GM10248 (cell line): ENCODE data around the gene TAF6.

Experiments used
- CTCF ChIA-PET: fragments of 300-600 bp; sonication (Branson Sonifier 250); formaldehyde crosslinking; extraction: SDS; loops from one replicate; lab custom pipeline; 2021; ENCODE audit warnings: antibody characterized with exemption; lab: Yijun Ruan, JAX
- POLR2A ChIA-PET: fragments of 350-650 bp; sonication (Branson Sonifier 250); formaldehyde crosslinking; extraction: SDS; loops from one replicate; lab custom pipeline; 2020; ENCODE audit warnings: antibody characterized with exemption; lab: Yijun Ruan, JAX
- DNase-seq: peaks from one replicate; pipeline ENCODE4 v3.0.0; 2012; ENCODE audit errors: extremely low spot score
- TF ChIP-seq, protein P1 (sequence below): IDR thresholded peaks from 2 replicates; pipeline ENCODE4 v1.5.1; 2012; ENCODE audit warnings: mild to moderate bottlenecking, low read depth; ENCODE audit errors: extremely low read depth, missing control alignments, control extremely low read depth

Gene TAF6

DNA sequence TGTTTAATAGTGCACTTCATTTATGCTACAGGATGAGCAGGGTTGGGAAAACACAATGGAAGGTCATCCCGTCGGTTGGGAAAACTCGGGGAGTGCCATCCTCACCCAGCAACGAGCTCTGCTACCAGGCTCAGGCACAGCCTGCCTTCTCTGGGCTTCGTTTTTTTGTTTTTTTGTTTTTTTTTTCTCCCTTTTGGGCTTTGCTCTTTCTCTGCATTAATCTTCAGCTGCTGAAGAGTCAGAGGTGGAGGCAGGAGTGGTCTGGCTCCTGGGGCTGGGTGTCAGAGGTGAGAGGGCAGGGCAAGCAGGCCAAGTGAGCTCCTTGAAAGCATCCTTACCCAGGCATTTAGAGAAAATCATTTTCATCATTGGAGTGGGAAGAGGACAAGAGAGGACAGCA is 49.2 kb downstream of the TAF6 start:
- TF ChIP-seq, protein P1, sequence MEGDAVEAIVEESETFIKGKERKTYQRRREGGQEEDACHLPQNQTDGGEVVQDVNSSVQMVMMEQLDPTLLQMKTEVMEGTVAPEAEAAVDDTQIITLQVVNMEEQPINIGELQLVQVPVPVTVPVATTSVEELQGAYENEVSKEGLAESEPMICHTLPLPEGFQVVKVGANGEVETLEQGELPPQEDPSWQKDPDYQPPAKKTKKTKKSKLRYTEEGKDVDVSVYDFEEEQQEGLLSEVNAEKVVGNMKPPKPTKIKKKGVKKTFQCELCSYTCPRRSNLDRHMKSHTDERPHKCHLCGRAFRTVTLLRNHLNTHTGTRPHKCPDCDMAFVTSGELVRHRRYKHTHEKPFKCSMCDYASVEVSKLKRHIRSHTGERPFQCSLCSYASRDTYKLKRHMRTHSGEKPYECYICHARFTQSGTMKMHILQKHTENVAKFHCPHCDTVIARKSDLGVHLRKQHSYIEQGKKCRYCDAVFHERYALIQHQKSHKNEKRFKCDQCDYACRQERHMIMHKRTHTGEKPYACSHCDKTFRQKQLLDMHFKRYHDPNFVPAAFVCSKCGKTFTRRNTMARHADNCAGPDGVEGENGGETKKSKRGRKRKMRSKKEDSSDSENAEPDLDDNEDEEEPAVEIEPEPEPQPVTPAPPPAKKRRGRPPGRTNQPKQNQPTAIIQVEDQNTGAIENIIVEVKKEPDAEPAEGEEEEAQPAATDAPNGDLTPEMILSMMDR = no peak
- no peak for DNase-seq
- ChIA-PET CTCF (interaction anchor here (1.2 to 2.4 kb wide), 4 partner anchors 10 to 66 kb away, joined by 3 to 10 read pairs (median 4); no protein-coding TSS in a partner anchor), POLR2A (interaction anchor here (0.7 kb wide), 1 partner anchor 12 kb away, joined by 5 read pairs; no protein-coding TSS in a partner anchor)

DNA sequence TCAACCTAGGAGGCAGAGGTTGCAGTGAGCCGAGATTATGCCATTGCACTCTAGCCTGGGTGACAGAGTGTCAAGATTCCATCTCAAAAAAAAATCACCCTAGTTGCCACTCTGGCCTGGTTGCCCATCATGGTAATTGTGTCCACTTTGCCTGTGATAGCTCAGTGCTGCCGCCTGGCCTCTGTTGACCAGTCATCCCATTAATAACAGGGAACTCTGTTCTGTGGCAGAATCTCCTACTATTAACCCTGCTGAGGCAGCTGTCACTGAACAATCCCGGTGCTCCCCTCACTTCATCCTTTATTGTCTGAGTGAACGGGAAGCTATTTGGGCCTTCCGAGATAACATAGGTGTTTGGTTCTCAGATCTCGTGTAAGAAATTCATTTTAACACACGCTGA is 52.2 kb downstream of the TAF6 start:
- DNase-seq = no peak
- TF ChIP-seq, protein P1 = no peak
- CTCF ChIA-PET = interaction anchor here (0.8 to 1.3 kb wide), 3 partner anchors 14 to 78 kb away, joined by 3 to 4 read pairs (median 3); no protein-coding TSS in a partner anchor
- POLR2A ChIA-PET = interaction anchor here (0.6 kb wide), 1 partner anchor 198 kb away, joined by 4 read pairs; no protein-coding TSS in a partner anchor

DNA sequence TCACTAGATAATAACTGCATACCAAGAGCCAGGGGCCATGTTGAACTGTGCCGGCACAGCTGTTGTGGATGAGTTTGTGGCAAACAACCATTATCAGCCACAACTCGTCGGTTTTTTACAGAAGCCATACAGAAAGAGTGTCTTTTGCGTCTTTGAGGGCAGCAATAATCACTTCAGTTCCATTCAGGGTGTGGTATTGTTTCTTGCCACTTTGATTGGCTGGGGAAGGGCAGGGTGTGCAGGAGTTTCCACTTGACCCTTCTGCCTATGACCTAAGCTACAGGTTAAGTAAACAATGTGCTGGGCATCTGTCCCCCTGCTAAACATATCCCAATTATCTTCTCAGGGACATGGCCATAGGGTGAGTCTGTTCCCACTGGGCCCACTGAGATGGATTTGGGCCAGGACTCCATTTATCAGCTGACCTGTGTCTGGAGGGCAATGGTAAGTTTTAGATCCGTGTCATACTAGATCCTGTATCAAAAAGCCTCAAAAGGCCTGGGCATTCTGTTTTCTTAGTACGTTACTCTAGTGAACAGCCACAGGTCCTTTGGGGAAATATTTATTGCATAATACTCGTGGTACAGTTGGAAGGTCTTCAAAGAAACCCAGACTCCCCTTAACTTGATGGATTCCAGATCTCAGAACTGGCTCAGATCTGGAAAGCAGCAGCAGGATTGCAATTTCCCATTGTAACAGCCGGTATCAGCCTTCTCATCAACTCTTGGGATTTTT is 53.5 kb downstream of the TAF6 start:
- no peak for DNase-seq
- ChIA-PET CTCF (interaction anchor here (0.8 to 1.1 kb wide), 2 partner anchors 9 to 71 kb away, joined by 3 to 5 read pairs; no protein-coding TSS in a partner anchor), POLR2A (no interaction called here)
- TF ChIP-seq, protein P1 = no peak

DNA sequence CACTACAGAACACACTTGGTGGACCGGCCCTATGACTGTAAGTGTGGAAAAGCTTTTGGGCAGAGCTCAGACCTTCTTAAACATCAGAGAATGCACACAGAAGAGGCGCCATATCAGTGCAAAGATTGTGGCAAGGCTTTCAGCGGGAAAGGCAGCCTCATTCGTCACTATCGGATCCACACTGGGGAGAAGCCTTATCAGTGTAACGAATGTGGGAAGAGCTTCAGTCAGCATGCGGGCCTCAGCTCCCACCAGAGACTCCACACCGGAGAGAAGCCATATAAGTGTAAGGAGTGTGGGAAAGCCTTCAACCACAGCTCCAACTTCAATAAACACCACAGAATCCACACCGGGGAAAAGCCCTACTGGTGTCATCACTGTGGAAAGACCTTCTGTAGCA is 55.0 kb downstream of the TAF6 start:
- ChIA-PET CTCF (interaction anchor here (0.9 to 2.6 kb wide), 6 partner anchors 12 to 71 kb away, joined by 3 to 8 read pairs (median 4); partner anchors contain the start of genes ZNF3 and ZSCAN21), POLR2A (interaction anchor here (1.0 kb wide), 1 partner anchor 14 kb away, joined by 4 read pairs; no protein-coding TSS in a partner anchor)
- DNase-seq = no peak
- TF ChIP-seq, protein P1 = no peak

DNA sequence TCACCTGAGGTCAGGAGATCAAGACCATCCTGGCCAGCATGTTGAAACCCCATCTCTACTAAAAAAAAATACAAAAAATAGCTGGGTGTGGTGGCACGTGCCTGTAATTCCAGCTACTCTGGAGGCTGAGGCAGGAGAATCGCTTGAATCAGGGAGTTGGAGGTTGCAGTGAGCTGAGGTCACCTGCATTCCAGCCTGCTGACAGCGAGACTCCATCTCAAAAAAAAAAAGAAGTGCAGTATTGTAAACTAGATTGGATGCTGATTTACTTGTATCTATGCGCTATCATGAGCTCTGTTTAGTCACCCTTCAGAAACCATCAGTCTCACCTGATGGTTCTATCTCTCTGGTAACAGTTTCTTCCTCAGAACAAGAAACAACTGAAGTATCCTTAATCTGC is 55.8 kb downstream of the TAF6 start:
- POLR2A ChIA-PET = interaction anchor here (1.0 kb wide), 1 partner anchor 15 kb away, joined by 4 read pairs; no protein-coding TSS in a partner anchor
- CTCF ChIA-PET = interaction anchor here (0.6 to 2.6 kb wide), 7 partner anchors 9 to 854 kb away, joined by 3 to 8 read pairs (median 5); partner anchors contain the start of genes ZNF3 and ZSCAN21
- DNase-seq = no peak
- TF ChIP-seq, protein P1 = no peak

DNA sequence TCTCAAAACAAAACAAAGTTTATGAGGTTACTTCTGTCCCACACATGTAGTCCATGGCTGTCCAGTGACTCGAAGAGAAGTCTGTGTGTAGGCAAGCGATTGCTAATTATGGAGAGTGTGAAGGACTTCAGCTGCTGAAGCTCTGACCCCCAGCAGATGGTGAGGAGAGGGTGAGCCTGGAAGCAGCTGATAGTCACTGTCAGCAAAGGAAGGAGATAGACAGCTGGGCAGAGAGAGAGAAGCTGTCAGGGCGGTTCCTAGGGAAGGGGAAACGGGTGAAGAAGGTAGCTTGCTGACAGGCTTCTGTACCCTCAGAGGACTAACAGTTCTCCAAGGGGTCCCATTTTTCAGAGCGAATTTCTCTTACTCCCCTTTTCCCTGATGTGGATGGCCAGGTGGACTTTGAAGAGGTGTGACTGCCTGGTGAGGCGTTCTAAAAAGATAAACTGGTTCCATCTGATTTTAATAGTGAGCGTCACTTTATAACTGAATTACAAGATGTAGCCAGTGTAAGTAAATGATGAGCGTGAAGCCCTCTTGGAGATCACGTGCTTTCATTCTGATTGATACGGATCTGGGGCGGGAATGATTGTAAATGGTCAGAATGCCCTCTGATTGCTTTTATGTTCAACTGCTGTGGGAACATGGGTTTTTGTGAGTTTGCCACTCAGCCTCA is 57.5 kb downstream of the TAF6 start:
- DNase-seq = no peak
- CTCF ChIA-PET = interaction anchor here (1.2 to 1.8 kb wide), 2 partner anchors 12 to 14 kb away, joined by 3 to 4 read pairs; partner anchors contain the start of gene ZSCAN21
- POLR2A ChIA-PET = no interaction called here
- TF ChIP-seq, protein P1 = no peak
